Measurements from ENCODE around the gene EIF4EBP3. TPM values are rescaled to one million over a fixed set of nuclear protein-coding genes. Genes with fewer than 3 reads are reported as not detected.

EIF4EBP3 gene
- total and polyA plus RNA-seq, 2 donors (not counting 3 experiments of a cell fraction or from before 2014, with no cell fraction given): 3.7 to 7.6 TPM

DNA sequence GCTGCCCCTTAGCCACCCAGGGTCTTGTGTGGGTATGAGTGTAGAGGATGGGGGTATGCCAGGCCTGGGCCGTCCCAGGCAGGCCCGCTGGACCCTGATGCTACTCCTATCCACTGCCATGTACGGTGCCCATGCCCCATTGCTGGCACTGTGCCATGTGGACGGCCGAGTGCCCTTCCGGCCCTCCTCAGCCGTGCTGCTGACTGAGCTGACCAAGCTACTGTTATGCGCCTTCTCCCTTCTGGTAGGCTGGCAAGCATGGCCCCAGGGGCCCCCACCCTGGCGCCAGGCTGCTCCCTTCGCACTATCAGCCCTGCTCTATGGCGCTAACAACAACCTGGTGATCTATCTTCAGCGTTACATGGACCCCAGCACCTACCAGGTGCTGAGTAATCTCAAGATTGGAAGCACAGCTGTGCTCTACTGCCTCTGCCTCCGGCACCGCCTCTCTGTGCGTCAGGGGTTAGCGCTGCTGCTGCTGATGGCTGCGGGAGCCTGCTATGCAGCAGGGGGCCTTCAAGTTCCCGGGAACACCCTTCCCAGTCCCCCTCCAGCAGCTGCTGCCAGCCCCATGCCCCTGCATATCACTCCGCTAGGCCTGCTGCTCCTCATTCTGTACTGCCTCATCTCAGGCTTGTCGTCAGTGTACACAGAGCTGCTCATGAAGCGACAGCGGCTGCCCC is 19.8 kb downstream of the EIF4EBP3 start:
- no peak for FAIRE-seq
- dilution Hi-C loops (cut with MboI; ENCODE audit: extremely low pct_ligation_motif_present, low sequenced_read_pairs): no loop called here

More for the DNA sequence above, 19.8 kb downstream of the EIF4EBP3 start:
- H3K79me2 ChIP-seq (ENCODE audit: control insufficient read depth, insufficient read depth, low read length): peaks cover 9% of the 10 kb centered on the region
- no peak overlapping the region for H3K4me3 ChIP-seq (replicated peaks in 1 of 3; ENCODE audit: insufficient read depth in 1 of 3, low read depth in 1 of 3, low read length in 3 of 3)
- H3K27ac ChIP-seq (ENCODE audit: insufficient read depth, low read depth, low read length): no peak overlapping the region
- H3K27me3 ChIP-seq (ENCODE audit: control insufficient read depth in 2 of 2, insufficient read depth in 2 of 2, low read length in 2 of 2): no peaks in the 10 kb centered on the region
- TF ChIP-seq GATA2 (IDR thresholded peaks at IDR 0.05; ENCODE audit: insufficient read depth, insufficient read length, low read depth, low read length): no peak
- TF ChIP-seq EZH2 (IDR thresholded peaks at IDR 0.05; ENCODE audit: borderline replicate concordance, low read depth, low read length, severe bottlenecking): no peak
- TF ChIP-seq FOS (IDR thresholded peaks at IDR 0.05; ENCODE audit: borderline replicate concordance, insufficient read depth, low read length): no peak
- no peak for TF ChIP-seq POLR2AphosphoS5 (IDR thresholded peaks at IDR 0.05; ENCODE audit: insufficient read depth, low read depth, low read length)
- no peak for TF ChIP-seq MYC (IDR thresholded peaks at IDR 0.05; ENCODE audit: low read depth, low read length)
- no peak for TF ChIP-seq POLR2A (IDR thresholded peaks at IDR 0.05; ENCODE audit: low read depth, low read length)
- TF ChIP-seq JUN (IDR thresholded peaks at IDR 0.05; ENCODE audit: borderline replicate concordance, insufficient read depth, insufficient read length, low read depth): no peak
- TF ChIP-seq, protein P1, sequence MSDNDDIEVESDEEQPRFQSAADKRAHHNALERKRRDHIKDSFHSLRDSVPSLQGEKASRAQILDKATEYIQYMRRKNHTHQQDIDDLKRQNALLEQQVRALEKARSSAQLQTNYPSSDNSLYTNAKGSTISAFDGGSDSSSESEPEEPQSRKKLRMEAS (IDR thresholded peaks at IDR 0.05; ENCODE audit: insufficient read depth, insufficient read length): no peak
- TF ChIP-seq, protein P2, sequence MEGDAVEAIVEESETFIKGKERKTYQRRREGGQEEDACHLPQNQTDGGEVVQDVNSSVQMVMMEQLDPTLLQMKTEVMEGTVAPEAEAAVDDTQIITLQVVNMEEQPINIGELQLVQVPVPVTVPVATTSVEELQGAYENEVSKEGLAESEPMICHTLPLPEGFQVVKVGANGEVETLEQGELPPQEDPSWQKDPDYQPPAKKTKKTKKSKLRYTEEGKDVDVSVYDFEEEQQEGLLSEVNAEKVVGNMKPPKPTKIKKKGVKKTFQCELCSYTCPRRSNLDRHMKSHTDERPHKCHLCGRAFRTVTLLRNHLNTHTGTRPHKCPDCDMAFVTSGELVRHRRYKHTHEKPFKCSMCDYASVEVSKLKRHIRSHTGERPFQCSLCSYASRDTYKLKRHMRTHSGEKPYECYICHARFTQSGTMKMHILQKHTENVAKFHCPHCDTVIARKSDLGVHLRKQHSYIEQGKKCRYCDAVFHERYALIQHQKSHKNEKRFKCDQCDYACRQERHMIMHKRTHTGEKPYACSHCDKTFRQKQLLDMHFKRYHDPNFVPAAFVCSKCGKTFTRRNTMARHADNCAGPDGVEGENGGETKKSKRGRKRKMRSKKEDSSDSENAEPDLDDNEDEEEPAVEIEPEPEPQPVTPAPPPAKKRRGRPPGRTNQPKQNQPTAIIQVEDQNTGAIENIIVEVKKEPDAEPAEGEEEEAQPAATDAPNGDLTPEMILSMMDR (IDR thresholded peaks at IDR 0.05; ENCODE audit: extremely low read depth in 1 of 2, insufficient read depth in 1 of 2, low read depth in 1 of 2, low read length in 2 of 2): no peak
- DNase-seq (ENCODE audit: low read depth, low spot score): no peak
- ChIA-PET CTCF (no interaction called here), POLR2A (no interaction called here)
- peaks cover 3 to 24% of the 10 kb centered on the region in 2 experiments for H3K36me3 ChIP-seq (ENCODE audit: control insufficient read depth in 2 of 2, extremely low read depth in 1 of 2, insufficient read depth in 2 of 2, low read length in 2 of 2)
- H3K9ac ChIP-seq (replicated peaks; ENCODE audit: extremely low read depth, insufficient read depth, low read length): no peak overlapping the region
- H3K9me3 ChIP-seq (replicated peaks; ENCODE audit: control insufficient read depth, insufficient read depth, low read length): no peaks in the 10 kb centered on the region
- H3K4me2 ChIP-seq (ENCODE audit: insufficient read depth, low read length): no peak overlapping the region
- H3K9me1 ChIP-seq (replicated peaks; ENCODE audit: control insufficient read depth, extremely low read depth, insufficient read depth, low read length): no peaks in the 10 kb centered on the region
- no TSS peak for BruUV-seq (replicated peaks)
- no peaks in the 10 kb centered on the region for H4K20me1 ChIP-seq (replicated peaks; ENCODE audit: control insufficient read depth, extremely low read depth, insufficient read depth, low read length)
- H2AFZ ChIP-seq (ENCODE audit: low read depth, low read length): no peak overlapping the region
- peaks cover 8% of the 10 kb centered on the region for H3K4me1 ChIP-seq (ENCODE audit: control insufficient read depth, extremely low read depth, insufficient read depth, low read length)
- intact Hi-C loops (cut with micrococcal nuclease): no loop called here

Measured in endothelial cell of umbilical vein (primary cell).